Thyroid gland (tissue), 4 donors: ENCODE measurements around the gene GLI2.

Source experiments
- POLR2A ChIP-seq, 2 donors: fragments of 450-650 bp; IDR thresholded peaks; one replicate each; pipeline ENCODE4 v1.6.1; 2017; ENCODE audit warnings: antibody characterized with exemption in 2 of 2, mild to moderate bottlenecking in 2 of 2, moderate library complexity in 1 of 2
- TF ChIP-seq, protein P1 (sequence below), 6 experiments: fragments of 200-600 bp in 3 of 6; fragments of 450-650 bp in 3 of 6; sonication (generic) in 3 of 6; IDR thresholded peaks; one replicate each; pipeline ENCODE4 v1.5.1; 2016 to 2019; ENCODE audit warnings: antibody characterized with exemption in 6 of 6, mild to moderate bottlenecking in 2 of 6, inconsistent platforms in 1 of 6, moderate library complexity in 1 of 6

DNA sequence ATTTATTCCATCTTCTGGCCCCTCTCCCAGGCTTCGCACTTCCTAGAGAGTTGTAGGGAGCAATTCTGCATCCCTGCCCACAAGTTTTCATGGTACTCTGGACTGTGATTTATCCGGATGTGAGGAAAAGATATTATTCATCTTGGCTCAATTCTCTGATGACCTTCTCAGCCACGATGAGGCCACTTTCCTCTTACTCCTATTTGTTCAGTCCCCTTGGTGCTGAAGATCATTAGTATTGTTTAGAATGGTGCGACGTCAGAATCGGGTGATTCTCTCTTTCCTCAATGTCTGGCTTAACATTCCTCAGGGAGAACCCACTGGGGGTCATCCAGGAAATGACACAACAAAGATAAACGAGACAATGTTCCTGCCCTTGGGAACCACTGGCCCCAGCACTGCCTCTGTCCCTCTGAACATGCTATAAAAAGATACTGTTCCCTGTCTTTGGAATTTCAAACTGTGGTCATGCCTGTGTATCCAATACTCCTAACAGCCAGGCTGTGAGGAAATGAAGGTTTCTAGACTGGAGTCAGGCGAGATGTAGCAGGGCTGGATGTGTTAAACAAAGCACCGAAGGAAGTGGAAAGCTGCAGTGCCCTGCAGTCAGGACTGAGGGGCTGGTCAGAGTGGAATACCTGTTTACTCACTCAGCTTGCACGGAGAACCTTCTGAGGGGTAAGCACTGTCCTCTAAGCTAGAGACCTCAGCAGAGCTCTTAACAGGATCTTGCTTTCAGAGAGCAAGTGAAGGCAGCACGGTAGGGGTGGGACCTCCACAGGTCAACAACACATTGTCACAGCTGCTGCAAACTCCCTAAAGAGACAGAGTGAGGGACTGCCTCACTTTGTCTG lies 12.9 kb upstream of the GLI2 start:
- TF ChIP-seq, protein P1, sequence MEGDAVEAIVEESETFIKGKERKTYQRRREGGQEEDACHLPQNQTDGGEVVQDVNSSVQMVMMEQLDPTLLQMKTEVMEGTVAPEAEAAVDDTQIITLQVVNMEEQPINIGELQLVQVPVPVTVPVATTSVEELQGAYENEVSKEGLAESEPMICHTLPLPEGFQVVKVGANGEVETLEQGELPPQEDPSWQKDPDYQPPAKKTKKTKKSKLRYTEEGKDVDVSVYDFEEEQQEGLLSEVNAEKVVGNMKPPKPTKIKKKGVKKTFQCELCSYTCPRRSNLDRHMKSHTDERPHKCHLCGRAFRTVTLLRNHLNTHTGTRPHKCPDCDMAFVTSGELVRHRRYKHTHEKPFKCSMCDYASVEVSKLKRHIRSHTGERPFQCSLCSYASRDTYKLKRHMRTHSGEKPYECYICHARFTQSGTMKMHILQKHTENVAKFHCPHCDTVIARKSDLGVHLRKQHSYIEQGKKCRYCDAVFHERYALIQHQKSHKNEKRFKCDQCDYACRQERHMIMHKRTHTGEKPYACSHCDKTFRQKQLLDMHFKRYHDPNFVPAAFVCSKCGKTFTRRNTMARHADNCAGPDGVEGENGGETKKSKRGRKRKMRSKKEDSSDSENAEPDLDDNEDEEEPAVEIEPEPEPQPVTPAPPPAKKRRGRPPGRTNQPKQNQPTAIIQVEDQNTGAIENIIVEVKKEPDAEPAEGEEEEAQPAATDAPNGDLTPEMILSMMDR (IDR thresholded peaks at IDR 0.05): no peak
- TF ChIP-seq POLR2A (IDR thresholded peaks at IDR 0.05): no peak
